GM23248 (cell line): ENCODE measurements around the gene TNFRSF8. TPM values are rescaled to one million over a fixed set of nuclear protein-coding genes. Genes with fewer than 3 reads are reported as not detected.

Experiments used
- DNase-seq: peaks from one replicate; pipeline ENCODE4 v3.0.0-alpha.2; 2015
- H2AFZ ChIP-seq: fragments of 200-600 bp; sonication (generic); 2 replicates; pipeline ENCODE4 v1.6.1; 2016; ENCODE audit warnings: antibody characterized with exemption
- H3F3A ChIP-seq: fragments of 200-600 bp; sonication (generic); 2 replicates; pipeline ENCODE4 v1.6.1; 2016; ENCODE audit warnings: mild to moderate bottlenecking, antibody characterized with exemption, mixed run types; ENCODE audit not compliant: insufficient read depth
- H3K27ac ChIP-seq: fragments of 200-600 bp; sonication (generic); 2 replicates; pipeline ENCODE4 v1.5.1; 2016; ENCODE audit warnings: mild to moderate bottlenecking
- H3K27me3 ChIP-seq: fragments of 200-600 bp; sonication (generic); replicated peaks from 2 replicates; pipeline ENCODE4 v1.6.1; 2016; ENCODE audit warnings: mild to moderate bottlenecking; ENCODE audit not compliant: insufficient read depth
- H3K36me3 ChIP-seq: fragments of 200-600 bp; sonication (generic); 2 replicates; pipeline ENCODE4 v1.6.1; 2016; ENCODE audit warnings: low read depth, mild to moderate bottlenecking
- H3K4me1 ChIP-seq: fragments of 200-600 bp; sonication (generic); 2 replicates; pipeline ENCODE4 v1.6.1; 2016; ENCODE audit warnings: mild to moderate bottlenecking; ENCODE audit not compliant: insufficient read depth
- H3K4me2 ChIP-seq: fragments of 200-600 bp; sonication (generic); one replicate; pipeline ENCODE4 v1.6.1; 2016; ENCODE audit warnings: mild to moderate bottlenecking; ENCODE audit not compliant: unreplicated experiment
- H3K4me3 ChIP-seq: fragments of 200-600 bp; sonication (generic); 2 replicates; pipeline ENCODE4 v1.5.1; 2016; ENCODE audit warnings: mild to moderate bottlenecking
- H3K79me2 ChIP-seq: fragments of 200-600 bp; sonication (generic); 2 replicates; pipeline ENCODE4 v1.6.1; 2016; ENCODE audit warnings: mild to moderate bottlenecking; ENCODE audit not compliant: insufficient read depth
- H3K9ac ChIP-seq: fragments of 200-600 bp; sonication (generic); 2 replicates; pipeline ENCODE4 v1.6.1; 2016; ENCODE audit warnings: mild to moderate bottlenecking
- H3K9me2 ChIP-seq: fragments of 200-600 bp; sonication (generic); 2 replicates; pipeline ENCODE4 v1.6.1; 2016; ENCODE audit warnings: mixed run types, mild to moderate bottlenecking, moderate library complexity; ENCODE audit not compliant: insufficient read depth
- H3K9me3 ChIP-seq: fragments of 200-600 bp; sonication (generic); one replicate; pipeline ENCODE4 v1.6.1; 2017; ENCODE audit warnings: low read depth
- H4K20me1 ChIP-seq: fragments of 200-600 bp; sonication (generic); 2 replicates; pipeline ENCODE4 v1.6.0; 2016; ENCODE audit not compliant: insufficient read depth
- EZH2 ChIP-seq: fragments of 200-600 bp; sonication (generic); IDR thresholded peaks from 2 replicates; pipeline ENCODE4 v1.6.1; 2018; ENCODE audit warnings: antibody characterized with exemption, mild to moderate bottlenecking; ENCODE audit not compliant: insufficient read depth, poor library complexity, severe bottlenecking
- EZH2phosphoT487 ChIP-seq: fragments of 200-600 bp; sonication (generic); IDR thresholded peaks from 2 replicates; pipeline ENCODE4 v1.6.1; 2018; ENCODE audit warnings: antibody characterized with exemption, moderate library complexity, mild to moderate bottlenecking, low read depth; ENCODE audit not compliant: insufficient read depth
- WGBS, 2 experiments: methylation state at CpG; one replicate each; pipeline ENCODE4 v1.1.6; 2015 to 2017; ENCODE audit warnings: low lambda C conversion rate in 2 of 2, low coverage in 1 of 2; ENCODE audit errors: missing lambda C conversion rate in 2 of 2; 5-methylcytosine and 5-hydroxymethylcytosine counted together
- in situ Hi-C: fragments of 300-500 bp; cut with MboI; formaldehyde crosslinking; loops from 2 replicates; pipeline ENCODE4 v1.15.0; 2020
- polyA plus RNA-seq: library from polyadenylated mRNA; unstranded; fragments of >200 nt; fragmentation: Nextera tagmentation; extraction: Ambion mirVana; gene quantifications from 2 replicates; pipeline ENCODE4 v1.2.1, GENCODE V29; 2016
- total RNA-seq: library from RNA; depleted of rRNA; stranded (reverse); fragments of >200 nt; shearing (Covaris generic); gene quantifications from 2 replicates; pipeline ENCODE4 v1.2.3, GENCODE V29; 2014

TNFRSF8 gene
- total and polyA plus RNA-seq, 2 experiments from 2014 or later: 0.23 TPM; not detected in 1

DNA sequence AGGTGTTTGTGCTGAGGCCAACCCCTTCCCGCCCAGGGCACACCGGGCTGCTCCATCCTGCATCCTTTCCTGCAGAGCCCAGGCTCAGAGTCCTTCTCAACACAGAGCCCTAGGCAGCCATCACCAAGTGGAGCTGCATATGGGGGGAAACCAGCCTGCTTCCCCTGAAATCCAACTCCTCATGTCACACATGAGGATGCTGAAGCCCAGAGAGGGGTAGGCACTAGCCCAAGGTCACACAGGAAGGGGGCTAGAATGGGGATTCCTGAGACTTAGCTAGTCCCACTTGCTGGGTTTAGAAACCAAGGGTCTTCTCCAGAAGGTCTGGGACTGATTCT lies 98.2 kb downstream of the TNFRSF8 start:
- Histone ChIP-seq H2AFZ (peak overlapping the region; percentile 64), H3K9ac (no peak overlapping the region), H3K9me2 (no peaks in the 10 kb centered on the region), H3K27me3 (no peaks in the 10 kb centered on the region), H3K79me2 (no peaks in the 10 kb centered on the region), H3K9me3 (no peaks in the 10 kb centered on the region), H3K4me1 (peaks cover 16% of the 10 kb centered on the region), H3K36me3 (no peaks in the 10 kb centered on the region), H3K4me2 (no peak overlapping the region), H3K27ac (no peak overlapping the region), H3K4me3 (no peak overlapping the region), H3F3A (no peaks in the 10 kb centered on the region), H4K20me1 (no peaks in the 10 kb centered on the region)
- in situ Hi-C loops: no loop called here
- 100% methylated on average over 2 of the region's 2 CpGs for WGBS, 2 experiments
- DNase-seq: no peak
- no peak for TF ChIP-seq EZH2
- TF ChIP-seq EZH2phosphoT487: no peak

DNA sequence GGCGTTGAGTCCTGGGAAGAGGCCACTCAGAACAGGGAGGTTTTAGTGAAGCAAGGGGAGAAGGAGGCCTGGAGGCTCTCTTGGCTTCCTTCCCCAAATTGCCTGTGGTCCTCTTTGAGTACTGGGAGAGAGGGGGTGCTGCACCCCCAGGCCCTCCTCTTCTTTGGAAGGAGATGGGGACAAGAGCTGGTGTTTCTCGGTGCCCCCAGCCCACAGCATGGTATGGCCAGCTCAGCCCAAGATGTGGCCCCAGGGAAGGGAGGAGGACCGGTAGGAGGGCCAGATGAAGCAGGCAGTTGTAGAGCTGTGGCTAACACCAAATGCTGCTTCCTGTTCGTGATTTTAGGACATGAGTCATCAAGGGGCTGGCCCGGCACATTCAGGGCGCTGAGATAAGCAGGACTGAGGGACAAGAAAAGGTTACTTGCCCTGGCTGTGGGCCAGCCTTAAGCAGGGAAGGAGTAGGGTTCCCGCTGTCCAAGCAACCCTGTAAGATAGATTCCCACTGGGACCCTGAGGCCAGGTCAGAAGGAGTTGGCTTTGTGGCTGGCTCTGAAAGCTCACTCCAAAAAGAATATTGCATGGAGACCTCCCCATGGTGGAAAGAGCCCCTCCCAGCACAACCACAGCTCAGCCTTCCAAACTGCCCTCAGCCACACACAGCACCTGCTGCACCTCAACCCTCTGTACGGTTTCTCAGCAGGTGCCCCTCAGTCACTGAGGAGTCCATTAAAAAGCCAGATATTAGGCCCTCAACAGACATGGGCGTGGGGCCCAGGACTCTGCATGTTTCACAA lies 98.8 kb downstream of the TNFRSF8 start:
- TF ChIP-seq EZH2: no peak
- no peak for TF ChIP-seq EZH2phosphoT487
- peak overlapping the region; percentile 64 for H2AFZ ChIP-seq
- H3K4me2 ChIP-seq: no peak overlapping the region
- H3K27ac ChIP-seq: peak overlapping the region; percentile 18; the same call in 1 of the 2 replicates
- DNase-seq: peak; percentile 88
- no peaks in the 10 kb centered on the region for H4K20me1 ChIP-seq
- H3K79me2 ChIP-seq: no peaks in the 10 kb centered on the region
- H3K9me3 ChIP-seq: no peaks in the 10 kb centered on the region
- no peak overlapping the region for H3K9ac ChIP-seq
- H3K36me3 ChIP-seq: no peaks in the 10 kb centered on the region
- no peaks in the 10 kb centered on the region for H3F3A ChIP-seq
- 22 to 34% methylated on average over 9 of the region's 9 CpGs for WGBS, 2 experiments
- H3K4me3 ChIP-seq: no peak overlapping the region
- no peaks in the 10 kb centered on the region for H3K9me2 ChIP-seq
- in situ Hi-C loops: no loop called here
- peaks cover 16% of the 10 kb centered on the region for H3K4me1 ChIP-seq
- no peaks in the 10 kb centered on the region for H3K27me3 ChIP-seq

DNA sequence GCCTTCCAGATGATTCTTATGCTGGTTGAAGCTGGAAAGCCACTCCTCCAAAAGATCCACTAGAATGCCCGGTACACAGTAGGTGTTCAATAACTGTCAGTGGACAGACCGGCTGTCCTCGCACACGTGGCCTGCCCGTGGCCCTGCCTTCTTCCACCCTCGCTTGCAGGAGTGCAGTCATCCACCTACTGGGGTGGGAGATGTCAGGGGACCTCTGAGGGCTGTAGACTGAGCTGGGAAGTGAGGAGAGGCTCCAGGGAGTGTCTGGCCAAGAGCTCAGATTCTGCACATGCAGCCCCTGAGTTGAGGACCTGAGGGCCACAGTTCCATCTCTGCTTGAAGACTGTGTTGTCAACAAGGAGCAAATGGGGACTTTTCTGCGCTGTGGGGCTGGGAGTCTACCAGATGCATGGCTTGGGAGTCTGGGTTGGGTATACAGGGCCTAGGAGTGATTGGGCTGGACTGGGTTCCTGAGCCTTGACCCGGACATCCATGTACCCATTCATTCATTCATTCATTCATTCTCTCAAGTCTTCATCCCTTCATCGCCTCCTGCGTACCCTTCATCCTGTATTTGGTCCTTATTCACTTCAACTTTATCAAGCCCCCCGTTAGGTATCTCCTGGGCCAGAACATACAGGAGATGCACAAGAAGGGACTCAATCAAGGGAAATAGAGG lies 99.5 kb downstream of the TNFRSF8 start:
- no peak overlapping the region for H2AFZ ChIP-seq
- H3K79me2 ChIP-seq: no peaks in the 10 kb centered on the region
- no peak overlapping the region for H3K4me3 ChIP-seq
- H3K27ac ChIP-seq: no peak overlapping the region
- in situ Hi-C loops: no loop called here
- no peak for DNase-seq
- no peak overlapping the region for H3K9ac ChIP-seq
- peaks cover 16% of the 10 kb centered on the region for H3K4me1 ChIP-seq
- H3F3A ChIP-seq: no peaks in the 10 kb centered on the region
- no peaks in the 10 kb centered on the region for H3K9me2 ChIP-seq
- WGBS, 2 experiments: 98 to 100% methylated on average over 11 of the region's 11 CpGs
- no peaks in the 10 kb centered on the region for H3K36me3 ChIP-seq
- no peak overlapping the region for H3K4me2 ChIP-seq
- no peaks in the 10 kb centered on the region for H4K20me1 ChIP-seq
- no peaks in the 10 kb centered on the region for H3K27me3 ChIP-seq
- no peaks in the 10 kb centered on the region for H3K9me3 ChIP-seq
- TF ChIP-seq EZH2: no peak
- TF ChIP-seq EZH2phosphoT487: no peak

DNA sequence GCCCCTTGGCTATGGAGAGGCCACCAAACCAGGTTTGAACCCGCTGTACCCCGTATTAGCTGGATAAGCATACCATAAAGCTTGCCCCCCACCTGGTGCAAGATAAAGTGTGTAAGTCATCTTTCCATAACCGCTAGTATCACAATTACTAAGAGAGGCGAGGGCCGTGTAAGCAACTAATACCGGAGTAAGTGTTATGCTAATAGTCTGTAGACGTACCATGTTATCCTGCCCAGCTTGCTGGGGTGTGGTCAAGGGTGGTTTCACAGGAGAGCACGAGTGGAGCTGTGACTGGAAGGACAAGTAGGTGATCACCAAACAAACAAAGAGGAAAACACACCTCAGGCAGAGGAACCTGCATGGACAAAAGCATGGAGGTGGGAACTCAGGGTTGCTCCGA lies 100.1 kb downstream of the TNFRSF8 start:
- 96% methylated on average over 9 of the region's 9 CpGs for WGBS, 2 experiments
- TF ChIP-seq EZH2phosphoT487 (no peak), EZH2 (no peak)
- H3K27ac ChIP-seq: no peak overlapping the region
- in situ Hi-C loops: no loop called here
- H2AFZ ChIP-seq: no peak overlapping the region
- no peak overlapping the region for H3K4me2 ChIP-seq
- no peaks in the 10 kb centered on the region for H3K27me3 ChIP-seq
- H3K4me3 ChIP-seq: no peak overlapping the region
- no peaks in the 10 kb centered on the region for H3K79me2 ChIP-seq
- no peaks in the 10 kb centered on the region for H3K36me3 ChIP-seq
- H3K4me1 ChIP-seq: peaks cover 16% of the 10 kb centered on the region
- H3K9me2 ChIP-seq: no peaks in the 10 kb centered on the region
- no peaks in the 10 kb centered on the region for H3F3A ChIP-seq
- no peak overlapping the region for H3K9ac ChIP-seq
- DNase-seq: no peak
- no peaks in the 10 kb centered on the region for H4K20me1 ChIP-seq
- H3K9me3 ChIP-seq: no peaks in the 10 kb centered on the region
